Stimulated activated naive CD8-positive, alpha-beta T cell treated with anti-CD3 and anti-CD28 coated beads, Interleukin-15, Interleukin-2, amounts not matched to agents 100 U/mL and 50 U/mL, for 24 hours (primary cell): Measurements from ENCODE around the gene MGRN1.

ENCODE experiments used
- ATAC-seq: fragments of 150-1000 bp; cut with Tn5 transposase; one replicate; pipeline ENCODE4 v1.10.0; 2021
- DNase-seq: peaks from one replicate; pipeline ENCODE4 v3.0.0; 2021

Gene MGRN1

GRCh38 chr16:4624015-4624826 is at the start of gene MGRN1:
MGRN1 (plus strand) TSS chr16:4624826; CDS start chr16:4624961, 135 bp downstream.
- DNase-seq: peak; percentile 93
- peak; percentile 88 for ATAC-seq

GRCh38 chr16:4574919-4575705 is 49.5 kb upstream of the MGRN1 start:
- no peak for ATAC-seq

GRCh38 chr16:4576008-4576407 is 48.6 kb upstream of the MGRN1 start:
- ATAC-seq (no peak), DNase-seq (no peak)

More at GRCh38 chr16:4574919-4575705, 49.5 kb upstream of the MGRN1 start:
- no peak for DNase-seq

GRCh38 chr16:4578961-4579530 is 45.6 kb upstream of the MGRN1 start:
- DNase-seq: no peak
- no peak for ATAC-seq

- no peak for ATAC-seq
- no peak for DNase-seq
Measured at GRCh38 chr16:4580250-4580649, 44.4 kb upstream of the MGRN1 start.

GRCh38 chr16:4583906-4584305 is 40.7 kb upstream of the MGRN1 start:
- DNase-seq (no peak), ATAC-seq (no peak)

GRCh38 chr16:4586291-4586690 is 38.3 kb upstream of the MGRN1 start:
- no peak for DNase-seq
- ATAC-seq: no peak

- DNase-seq (no peak), ATAC-seq (no peak)
Measured at GRCh38 chr16:4588386-4588785, 36.2 kb upstream of the MGRN1 start.

GRCh38 chr16:4588961-4589360 is 35.7 kb upstream of the MGRN1 start:
- DNase-seq (no peak), ATAC-seq (no peak)

- DNase-seq (no peak), ATAC-seq (no peak)
Measured at GRCh38 chr16:4591191-4591590, 33.4 kb upstream of the MGRN1 start.

GRCh38 chr16:4591706-4592470 is 32.7 kb upstream of the MGRN1 start:
- DNase-seq (no peak), ATAC-seq (no peak)

GRCh38 chr16:4593086-4593485 is 31.5 kb upstream of the MGRN1 start:
- ATAC-seq: no peak
- DNase-seq: no peak

GRCh38 chr16:4594433-4595410 is 29.9 kb upstream of the MGRN1 start:
- no peak for ATAC-seq

GRCh38 chr16:4597174-4597573 is 27.5 kb upstream of the MGRN1 start:
- ATAC-seq (no peak), DNase-seq (no peak)

More at GRCh38 chr16:4594433-4595410, 29.9 kb upstream of the MGRN1 start:
- DNase-seq: no peak

- no peak for DNase-seq
Measured at GRCh38 chr16:4599037-4599436, 25.6 kb upstream of the MGRN1 start.

GRCh38 chr16:4599545-4599944 is 25.1 kb upstream of the MGRN1 start:
- ATAC-seq: no peak
- no peak for DNase-seq

More at GRCh38 chr16:4599037-4599436, 25.6 kb upstream of the MGRN1 start:
- ATAC-seq: no peak

- no peak for DNase-seq
Measured at GRCh38 chr16:4601036-4601863, 23.4 kb upstream of the MGRN1 start.

GRCh38 chr16:4601864-4602186 is 22.8 kb upstream of the MGRN1 start:
- no peak for ATAC-seq

More at GRCh38 chr16:4601036-4601863, 23.4 kb upstream of the MGRN1 start:
- ATAC-seq: no peak

GRCh38 chr16:4602331-4602730 is 22.3 kb upstream of the MGRN1 start:
- ATAC-seq (no peak), DNase-seq (no peak)

More at GRCh38 chr16:4601864-4602186, 22.8 kb upstream of the MGRN1 start:
- no peak for DNase-seq

- no peak for DNase-seq
Measured at GRCh38 chr16:4603624-4604170, 20.9 kb upstream of the MGRN1 start.

More at GRCh38 chr16:4603624-4604170, 20.9 kb upstream of the MGRN1 start:
- no peak for ATAC-seq
